Measurements from ENCODE around the gene MDC1.
A peak's percentile ranks its signal among the peaks of the same experiment; 100 is the strongest.
"Not testable (repeated sequence)": the region's sequence is repeated elsewhere in the genome, so short reads cannot be mapped to it uniquely, and the experiment has no call there.

The MDC1 gene, protein sequence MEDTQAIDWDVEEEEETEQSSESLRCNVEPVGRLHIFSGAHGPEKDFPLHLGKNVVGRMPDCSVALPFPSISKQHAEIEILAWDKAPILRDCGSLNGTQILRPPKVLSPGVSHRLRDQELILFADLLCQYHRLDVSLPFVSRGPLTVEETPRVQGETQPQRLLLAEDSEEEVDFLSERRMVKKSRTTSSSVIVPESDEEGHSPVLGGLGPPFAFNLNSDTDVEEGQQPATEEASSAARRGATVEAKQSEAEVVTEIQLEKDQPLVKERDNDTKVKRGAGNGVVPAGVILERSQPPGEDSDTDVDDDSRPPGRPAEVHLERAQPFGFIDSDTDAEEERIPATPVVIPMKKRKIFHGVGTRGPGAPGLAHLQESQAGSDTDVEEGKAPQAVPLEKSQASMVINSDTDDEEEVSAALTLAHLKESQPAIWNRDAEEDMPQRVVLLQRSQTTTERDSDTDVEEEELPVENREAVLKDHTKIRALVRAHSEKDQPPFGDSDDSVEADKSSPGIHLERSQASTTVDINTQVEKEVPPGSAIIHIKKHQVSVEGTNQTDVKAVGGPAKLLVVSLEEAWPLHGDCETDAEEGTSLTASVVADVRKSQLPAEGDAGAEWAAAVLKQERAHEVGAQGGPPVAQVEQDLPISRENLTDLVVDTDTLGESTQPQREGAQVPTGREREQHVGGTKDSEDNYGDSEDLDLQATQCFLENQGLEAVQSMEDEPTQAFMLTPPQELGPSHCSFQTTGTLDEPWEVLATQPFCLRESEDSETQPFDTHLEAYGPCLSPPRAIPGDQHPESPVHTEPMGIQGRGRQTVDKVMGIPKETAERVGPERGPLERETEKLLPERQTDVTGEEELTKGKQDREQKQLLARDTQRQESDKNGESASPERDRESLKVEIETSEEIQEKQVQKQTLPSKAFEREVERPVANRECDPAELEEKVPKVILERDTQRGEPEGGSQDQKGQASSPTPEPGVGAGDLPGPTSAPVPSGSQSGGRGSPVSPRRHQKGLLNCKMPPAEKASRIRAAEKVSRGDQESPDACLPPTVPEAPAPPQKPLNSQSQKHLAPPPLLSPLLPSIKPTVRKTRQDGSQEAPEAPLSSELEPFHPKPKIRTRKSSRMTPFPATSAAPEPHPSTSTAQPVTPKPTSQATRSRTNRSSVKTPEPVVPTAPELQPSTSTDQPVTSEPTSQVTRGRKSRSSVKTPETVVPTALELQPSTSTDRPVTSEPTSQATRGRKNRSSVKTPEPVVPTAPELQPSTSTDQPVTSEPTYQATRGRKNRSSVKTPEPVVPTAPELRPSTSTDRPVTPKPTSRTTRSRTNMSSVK (N-terminal part only)

DNA sequence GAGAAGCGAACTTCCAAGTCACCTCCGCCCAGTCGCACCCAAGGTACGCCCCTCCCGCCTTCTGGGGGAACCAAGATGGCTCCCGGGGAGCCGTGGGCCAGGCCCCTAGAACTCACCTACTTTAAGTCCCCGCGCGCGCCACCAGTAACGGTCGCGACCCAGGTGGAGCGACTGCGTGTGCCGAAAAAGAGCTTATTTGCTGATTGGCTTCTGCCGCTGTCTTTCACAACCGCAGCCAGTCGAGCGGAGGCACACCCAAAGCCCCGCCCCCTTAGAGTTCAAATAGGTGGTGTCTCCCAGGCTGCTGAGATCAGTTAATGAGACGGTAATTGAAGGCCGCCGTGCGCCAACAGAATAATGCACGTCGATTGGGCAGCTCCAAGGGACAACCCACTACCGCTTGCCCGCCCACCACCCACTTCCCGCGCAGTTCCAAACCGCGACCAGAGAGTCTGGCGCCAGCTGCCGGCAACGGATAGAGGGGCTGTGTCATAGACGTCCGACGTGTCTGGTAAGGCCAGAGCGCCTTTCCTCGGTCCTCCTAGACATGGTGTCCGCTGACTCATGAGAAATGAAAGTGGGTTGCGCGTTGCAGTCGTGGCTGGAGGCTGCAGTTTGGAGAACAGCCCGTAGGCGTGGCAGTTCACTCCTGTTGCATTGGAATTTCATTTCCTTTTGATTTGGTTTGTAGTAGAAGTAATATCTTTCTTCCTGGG is at the start of gene MDC1:
TSS of gene MDC1 (minus strand) at position 153 of the 716 bp plus-strand sequence. CDS start 2,106 bp downstream, outside the sequence.
- peak; percentile 97 for DNase-seq

DNA sequence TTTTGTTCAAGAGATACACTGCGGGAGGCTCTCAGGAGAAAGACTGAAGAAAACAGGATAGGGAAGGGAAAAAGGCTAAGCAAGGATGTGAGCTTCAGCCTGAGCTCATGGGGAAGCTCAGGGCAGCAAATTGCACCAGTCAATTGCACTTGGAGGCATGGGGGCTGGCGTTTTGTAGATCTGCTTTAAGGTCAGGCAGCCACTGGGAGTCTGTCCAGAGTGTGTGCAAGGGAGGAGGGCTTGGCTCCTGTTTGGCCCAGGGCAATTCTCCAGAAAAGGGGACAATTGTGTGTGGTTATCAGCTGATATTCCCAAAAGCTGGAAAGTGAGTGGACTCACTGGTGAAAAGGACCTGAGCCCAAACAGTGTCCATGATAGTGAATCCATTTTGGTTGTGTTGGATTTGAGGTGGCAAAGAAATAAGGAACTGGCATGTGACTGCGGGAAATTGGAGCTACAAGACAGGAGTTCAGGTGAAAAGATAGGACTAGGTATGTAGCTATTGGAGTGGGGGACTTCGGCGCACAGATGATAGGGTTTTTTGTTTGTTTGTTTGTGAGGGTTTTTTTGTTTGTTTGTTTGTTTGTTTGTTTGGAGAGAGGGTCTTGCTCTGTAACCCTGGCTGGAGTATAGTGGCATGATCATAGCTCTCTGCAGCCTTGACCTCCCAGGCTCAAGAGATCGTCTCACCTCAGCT is 49.5 kb upstream of the MDC1 start:
- DNase-seq = no peak

DNA sequence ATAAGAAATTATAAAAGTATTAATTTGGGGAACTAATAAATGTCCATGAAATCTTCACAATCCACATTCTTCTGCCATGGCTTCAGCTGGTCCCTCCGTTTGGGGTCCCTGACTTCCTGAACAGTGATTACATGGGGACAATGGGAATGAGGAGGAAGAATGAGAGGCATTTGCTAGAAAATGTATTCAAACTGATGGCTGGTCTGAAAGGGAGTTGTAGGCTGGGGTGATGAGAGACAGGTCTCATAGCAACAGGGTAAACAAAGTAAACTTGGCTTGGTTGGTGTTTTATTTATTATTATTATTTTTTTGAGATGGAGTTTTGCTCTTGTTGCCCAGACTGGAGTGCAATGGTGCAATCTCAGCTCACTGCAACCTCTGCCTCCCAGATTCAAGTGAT is 48.4 kb upstream of the MDC1 start:
- not testable (repeated sequence) for DNase-seq

DNA sequence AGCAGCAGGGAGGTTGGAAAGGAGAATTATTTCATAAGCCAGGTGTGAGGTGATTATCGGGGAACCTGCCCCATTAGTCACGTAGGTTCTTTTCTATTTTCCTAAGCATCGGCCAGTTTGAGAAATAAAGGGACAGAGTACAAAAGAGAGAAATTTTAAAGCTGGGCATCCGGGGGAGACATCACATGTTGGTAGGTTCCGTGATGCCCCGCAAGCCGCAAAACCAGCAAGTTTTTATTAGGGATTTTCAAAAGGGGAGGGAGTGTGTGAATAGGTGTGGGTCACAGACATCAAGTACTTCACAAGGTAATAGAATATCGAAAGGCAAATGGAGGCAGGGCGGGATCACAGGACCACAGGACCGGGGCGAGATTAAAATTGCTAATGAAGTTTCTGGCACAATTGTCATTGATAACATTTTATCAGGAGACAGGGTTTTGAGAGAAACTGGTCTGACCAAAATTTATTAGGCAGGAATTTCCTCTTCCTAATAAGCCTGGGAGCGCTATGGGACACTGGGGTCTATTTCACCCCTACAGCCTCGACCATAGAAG is 47.5 kb upstream of the MDC1 start:
- not testable (repeated sequence) for DNase-seq

DNA sequence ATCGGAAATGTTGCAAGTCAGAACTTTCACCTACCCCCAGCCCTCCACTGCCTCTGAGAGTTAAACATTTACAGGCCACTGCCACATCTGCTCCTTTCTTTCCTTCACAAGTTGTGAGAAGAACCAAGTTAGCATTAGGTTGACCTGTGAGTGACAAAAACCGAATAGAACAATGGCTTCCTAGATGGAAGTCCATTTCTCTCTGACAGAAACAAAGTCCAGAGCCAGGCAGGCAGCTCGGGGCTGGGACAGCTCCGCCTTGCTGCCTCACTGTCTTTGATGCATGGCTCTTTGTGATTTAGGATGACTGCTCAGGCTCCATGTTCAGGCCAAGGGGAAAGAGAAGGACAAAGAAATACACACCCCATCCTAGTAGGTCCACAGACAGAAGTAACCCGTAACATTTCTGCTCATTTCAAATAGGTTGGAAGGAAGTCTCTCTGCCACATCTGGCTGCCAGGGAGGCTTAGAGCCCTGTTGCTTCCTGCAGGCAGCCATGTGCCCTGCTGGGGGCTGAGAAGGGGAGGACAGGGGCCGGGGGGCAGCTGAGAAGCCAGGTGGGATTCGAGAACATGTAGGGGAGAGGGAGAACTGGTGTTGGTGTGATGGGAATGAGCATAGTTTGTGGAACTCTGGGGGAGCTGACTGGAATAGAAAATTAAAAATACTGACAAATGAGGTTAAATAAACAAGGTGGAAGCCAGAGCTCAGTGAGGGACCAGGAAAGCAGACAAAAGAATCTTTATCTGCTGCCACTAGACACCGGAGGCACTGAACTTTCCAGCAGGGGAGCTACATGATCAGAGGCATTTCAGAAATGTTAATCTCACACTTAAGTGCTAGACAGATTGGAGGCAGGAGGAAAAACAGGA is 46.8 kb upstream of the MDC1 start:
- DNase-seq = no peak

DNA sequence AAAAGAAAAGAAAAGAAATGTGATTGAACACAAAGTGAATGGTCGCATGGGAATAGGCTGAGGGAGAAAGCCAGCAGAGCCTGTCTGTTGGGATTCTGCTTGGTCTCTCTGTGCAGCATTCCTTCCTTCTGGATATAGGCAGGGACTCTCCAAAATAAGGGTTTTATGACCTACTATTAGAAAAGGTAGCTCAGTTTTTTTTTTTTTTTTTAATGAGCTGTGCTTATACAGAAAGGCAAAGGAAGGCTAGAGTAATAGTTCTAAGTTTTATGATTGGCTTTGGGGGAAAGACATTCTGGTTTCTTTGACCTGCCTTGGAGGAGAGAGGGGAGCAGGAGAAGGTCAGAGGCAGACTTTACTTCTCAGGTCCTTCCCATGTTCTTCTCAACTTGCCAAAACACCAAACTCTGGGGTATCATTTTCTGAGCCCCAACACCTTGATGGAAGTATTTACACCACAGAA is 46.1 kb upstream of the MDC1 start:
- no peak for DNase-seq

DNA sequence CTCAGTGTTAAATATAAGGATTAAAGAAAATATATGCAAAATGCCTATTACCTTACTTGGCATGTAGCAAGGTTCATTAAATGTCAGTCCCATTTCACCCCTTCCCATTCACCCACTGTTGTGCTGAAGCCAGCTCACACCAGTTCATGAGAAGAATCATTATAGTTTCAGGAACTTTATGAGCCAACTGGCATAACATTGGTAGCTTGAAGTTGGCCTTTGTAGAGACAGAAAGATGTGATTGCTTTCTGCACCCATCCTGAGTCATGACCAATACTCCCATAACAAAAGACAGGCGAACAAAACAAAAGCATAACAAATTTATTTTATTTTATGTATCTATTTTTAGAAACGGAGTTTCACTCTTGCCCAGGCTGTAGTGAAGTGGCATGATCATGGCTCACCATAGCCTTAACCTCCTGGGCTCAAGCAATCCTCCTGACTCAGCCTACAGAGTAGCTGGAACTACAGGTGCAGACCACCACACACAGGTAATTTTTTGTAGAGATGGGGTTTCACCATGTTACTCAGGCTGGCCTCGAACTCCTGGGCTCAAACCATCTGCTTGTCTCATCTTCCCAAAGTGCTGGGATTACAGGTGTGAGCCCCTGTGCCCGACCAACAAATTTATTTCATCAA is 44.8 kb upstream of the MDC1 start:
- no peak for DNase-seq

DNA sequence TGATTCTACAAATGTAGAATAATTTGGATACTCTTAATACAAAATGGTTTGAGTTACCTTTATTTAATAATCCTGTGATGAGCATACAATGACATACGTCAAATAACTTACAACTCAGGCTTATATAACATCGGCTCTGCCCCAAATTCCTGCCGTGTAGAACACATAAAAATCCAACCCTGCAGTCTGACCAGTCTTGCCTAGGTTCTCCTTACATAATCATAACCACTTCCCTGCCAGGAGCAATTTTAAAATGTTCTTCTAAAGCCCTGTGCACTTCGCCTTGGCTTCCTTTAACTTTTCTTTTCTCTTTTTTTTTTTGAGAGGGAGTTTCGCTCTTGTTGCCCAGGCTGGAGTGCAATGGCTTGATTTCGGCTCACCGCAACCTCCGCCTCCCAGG is 43.5 kb upstream of the MDC1 start:
- no peak for DNase-seq

DNA sequence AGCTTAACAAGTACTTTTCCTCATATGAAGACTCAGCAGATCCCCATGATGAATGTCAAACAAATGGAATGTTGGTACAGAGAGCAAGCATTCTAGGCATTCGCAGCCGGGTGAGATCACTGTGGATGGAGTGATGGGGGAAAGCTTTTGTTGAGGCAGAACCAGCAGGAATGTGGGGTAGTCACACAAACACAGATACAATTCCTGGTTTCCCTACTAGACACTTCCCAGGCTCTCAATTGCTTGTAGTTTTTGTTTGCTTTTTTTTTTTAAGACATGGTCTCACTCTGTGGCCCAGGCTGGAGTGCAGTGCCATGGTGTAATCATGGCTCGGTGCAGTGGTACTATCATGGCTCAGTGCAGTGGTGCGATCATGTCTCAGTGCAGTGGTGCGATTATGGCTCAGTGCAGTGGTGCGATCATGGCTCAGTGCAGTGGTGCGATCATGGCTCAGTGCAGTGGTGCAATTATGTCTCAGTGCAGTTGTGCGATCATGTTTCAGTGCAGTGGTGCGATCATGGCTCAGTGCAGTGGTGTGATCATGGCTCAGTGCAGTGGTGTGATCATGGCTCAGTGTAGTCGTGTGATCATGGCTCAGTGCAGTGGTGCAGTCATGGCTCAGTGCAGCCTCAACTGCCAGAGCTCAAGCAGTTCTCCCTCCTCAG is 42.6 kb upstream of the MDC1 start:
- DNase-seq = no peak

DNA sequence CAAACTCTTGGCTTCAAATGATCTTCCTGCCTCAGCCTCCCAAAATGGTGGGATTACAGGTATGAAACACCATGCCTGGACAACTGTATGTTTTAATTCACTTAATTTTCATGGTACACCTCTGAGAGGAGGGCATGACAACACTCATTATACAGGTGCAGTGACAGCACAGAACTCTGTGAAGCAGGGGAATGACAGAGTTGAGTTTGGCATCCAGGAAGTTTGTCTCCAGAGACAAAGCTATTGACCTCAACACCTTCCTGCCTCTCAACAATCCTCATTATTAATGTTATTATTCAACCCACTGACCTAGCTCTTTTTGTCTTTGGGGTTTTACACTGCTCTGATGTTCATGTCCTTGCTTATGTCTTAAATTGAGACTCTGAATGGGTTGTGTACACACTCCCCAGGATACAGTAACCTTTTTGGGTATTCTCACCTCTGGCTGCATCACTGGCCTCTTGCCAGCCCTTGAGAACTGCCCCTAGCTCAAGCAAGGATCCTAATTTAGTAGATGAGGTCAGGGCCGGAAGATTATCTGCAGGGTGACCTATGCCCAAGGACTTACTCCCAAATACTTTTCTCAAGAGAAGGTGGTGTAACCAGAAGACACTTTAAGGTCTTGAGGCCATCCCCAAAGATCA is 40.3 kb upstream of the MDC1 start:
- DNase-seq = no peak

DNA sequence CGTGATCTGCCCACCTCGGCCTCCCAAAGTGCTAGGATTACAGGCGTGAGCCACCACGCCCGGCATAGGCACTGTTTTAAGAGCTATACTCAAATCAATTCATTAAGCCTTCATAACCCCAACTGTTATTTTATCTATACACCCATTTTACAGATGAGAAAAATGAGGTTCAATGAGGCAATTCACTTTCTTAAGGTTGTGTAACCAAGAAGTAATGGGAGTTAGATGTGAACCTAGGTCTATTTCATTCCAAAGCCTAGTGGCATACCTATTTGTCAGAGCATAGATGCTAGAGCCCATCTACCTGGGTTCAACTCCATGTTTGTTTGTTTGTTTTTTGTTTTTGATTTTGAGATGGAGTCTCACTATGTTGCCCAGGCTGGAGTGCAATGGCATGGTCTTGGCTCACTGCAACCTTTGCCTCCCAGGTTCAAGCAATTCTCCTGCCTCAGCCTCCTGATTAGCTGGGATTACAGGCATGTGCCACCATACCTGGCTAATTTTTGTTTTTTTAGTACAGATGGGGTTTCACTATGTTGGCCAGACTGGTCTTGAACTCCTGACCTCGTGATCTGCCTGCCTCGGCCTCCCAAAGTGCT is 39.4 kb upstream of the MDC1 start:
- DNase-seq = not testable (repeated sequence)

DNA sequence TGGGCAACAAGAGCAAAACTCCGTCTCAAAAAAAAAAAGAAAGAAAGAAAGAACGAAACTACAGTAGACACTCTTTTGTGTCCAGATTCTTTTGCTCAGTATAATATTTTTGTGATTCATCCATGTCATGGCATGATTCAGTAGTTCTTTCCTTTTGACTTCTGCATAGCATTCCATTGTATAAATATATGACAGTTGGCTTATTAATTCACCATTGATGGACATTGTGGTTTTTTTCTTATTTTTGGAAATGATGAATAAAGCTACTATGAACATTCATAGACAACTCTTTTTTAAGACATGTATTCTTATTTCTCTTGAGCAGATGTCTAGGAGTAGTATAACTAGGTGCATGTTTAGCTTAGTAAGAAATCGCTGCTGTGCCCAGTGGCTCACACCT is 37.5 kb upstream of the MDC1 start:
- no peak for DNase-seq

DNA sequence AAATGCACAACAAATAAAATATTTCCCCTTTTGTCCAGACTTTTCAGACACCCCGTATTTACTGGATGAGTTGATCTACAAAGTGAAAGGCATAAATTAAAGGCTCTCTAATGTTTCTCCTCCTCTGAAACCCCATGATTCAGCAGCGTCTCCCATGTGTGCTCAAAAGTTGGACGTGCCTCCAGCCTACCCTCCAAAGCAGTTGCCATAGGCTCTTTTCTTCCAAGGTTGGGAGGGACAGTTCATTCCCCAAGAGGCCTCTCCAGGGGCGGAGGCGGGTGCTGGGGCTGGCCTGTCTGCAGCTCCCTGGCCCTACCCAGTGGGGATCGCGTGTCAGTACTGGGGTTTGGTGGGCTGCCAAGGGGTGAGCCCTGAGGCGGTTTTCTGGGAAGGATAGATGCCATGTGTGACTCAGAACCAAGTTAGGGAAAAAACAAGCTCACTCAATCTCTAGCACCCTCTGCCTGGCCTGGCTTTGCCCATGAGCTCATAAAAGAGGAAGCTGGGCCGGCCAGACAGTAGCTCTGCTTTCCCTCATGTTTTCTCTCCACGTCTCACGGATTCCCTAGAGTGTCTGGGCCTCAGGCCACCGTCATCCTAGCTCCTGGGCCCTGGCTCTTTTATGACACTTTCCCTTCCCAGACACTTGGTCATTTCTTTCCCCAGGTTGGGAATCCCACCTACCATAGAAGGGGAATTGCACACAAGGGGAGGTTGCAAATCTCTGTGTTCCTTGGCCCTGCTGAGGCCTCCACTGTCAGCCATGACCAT is 35.3 kb upstream of the MDC1 start:
- DNase-seq = no peak

DNA sequence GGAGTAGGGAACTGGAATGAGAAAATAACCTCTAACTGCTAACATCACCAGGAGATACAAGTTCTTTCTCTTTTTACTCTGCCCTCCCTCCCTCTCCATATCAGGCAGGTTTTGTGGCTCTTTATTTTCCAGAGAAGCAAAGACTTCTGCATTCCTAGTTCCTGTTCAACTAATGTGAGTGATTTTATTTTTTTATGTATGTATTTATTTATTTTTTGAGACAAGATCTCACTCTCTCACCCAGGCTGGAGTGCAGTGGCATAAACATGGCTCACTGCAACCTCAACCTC is 33.2 kb upstream of the MDC1 start:
- DNase-seq = no peak

DNA sequence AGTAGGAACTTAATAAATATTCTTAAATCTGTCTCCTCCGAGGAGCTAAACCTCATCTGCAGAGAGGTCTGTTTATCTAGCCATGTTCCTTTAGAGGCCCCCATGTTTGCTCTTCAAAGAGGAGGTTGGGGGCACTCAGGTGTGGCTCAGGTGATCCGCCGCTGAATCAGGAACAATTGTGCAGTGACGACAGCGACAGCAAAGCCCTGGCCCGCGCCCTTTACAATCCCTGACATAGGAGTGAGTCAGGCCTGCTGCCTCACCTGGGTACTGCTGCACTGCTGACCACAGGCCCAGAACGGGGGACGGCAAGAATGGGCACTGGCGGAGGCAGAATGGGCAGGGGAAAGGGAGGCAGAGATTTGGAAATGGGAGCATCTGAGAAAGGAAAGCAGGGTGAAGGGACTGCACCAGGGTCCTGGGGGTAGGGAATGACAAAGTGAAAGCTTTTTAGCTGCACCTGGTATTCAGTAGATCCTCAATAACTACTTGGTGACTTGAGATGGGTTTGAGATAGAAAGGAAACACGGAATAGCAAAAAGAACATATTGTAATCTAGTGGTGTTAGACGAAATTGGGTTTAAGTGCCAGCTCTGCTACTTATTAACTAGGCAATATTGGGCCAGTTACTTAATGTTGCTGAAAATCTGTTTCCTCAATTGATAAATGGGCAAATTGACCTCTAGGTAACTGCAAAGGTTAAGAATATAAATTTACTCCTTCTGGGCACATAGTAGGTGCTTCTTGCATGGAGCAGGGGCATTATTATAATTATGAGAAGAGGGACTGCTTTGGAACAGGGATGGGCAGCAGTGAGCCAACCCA is 32.7 kb upstream of the MDC1 start:
- no peak for DNase-seq

DNA sequence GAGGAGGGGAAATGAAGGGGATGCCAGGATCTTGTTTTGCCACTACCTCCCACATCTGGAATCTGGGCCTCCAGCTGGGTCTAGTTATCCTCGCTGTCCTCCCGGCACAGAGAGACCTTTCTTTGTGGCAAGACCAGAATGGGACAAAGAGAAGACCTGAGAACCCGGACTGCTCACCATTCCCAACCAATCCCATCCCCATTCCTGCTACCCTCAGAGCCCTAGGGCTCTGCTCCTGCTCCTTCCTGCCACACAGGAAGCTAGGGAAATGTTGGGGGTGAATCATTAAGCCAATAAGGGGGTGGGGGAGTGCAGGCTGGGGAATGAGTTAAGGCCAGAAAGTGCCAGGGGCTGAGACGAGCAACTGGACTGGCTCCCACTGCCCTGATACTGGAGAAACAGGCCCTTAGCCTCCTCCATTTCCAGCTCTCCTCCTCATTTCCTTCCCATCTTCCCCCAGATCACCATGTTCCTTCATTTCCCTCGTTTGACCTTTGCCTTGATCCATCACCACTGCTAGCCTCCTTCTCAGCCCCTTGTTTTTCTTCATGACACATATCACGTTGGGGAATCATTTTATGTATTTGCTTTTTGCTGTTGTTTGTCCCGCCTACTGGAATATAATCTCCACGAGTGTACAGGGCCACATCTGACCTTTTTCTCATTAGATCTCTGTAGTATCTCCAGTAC is 31.9 kb upstream of the MDC1 start:
- no peak for DNase-seq

Measured in stimulated activated CD4-positive, alpha-beta T cell treated with anti-CD3 and anti-CD28 coated beads, Interleukin-12 subunit alpha, Interleukin-12 subunit beta, amount 100 ng/mL, for 4 hours (primary cell).